ENCODE results near the gene CPED1. TPM values are rescaled to one million over a fixed set of nuclear protein-coding genes. Genes with fewer than 3 reads are reported as not detected.

The CPED1 gene
- total RNA-seq, 2 experiments from 2014 or later, result not detected

DNA sequence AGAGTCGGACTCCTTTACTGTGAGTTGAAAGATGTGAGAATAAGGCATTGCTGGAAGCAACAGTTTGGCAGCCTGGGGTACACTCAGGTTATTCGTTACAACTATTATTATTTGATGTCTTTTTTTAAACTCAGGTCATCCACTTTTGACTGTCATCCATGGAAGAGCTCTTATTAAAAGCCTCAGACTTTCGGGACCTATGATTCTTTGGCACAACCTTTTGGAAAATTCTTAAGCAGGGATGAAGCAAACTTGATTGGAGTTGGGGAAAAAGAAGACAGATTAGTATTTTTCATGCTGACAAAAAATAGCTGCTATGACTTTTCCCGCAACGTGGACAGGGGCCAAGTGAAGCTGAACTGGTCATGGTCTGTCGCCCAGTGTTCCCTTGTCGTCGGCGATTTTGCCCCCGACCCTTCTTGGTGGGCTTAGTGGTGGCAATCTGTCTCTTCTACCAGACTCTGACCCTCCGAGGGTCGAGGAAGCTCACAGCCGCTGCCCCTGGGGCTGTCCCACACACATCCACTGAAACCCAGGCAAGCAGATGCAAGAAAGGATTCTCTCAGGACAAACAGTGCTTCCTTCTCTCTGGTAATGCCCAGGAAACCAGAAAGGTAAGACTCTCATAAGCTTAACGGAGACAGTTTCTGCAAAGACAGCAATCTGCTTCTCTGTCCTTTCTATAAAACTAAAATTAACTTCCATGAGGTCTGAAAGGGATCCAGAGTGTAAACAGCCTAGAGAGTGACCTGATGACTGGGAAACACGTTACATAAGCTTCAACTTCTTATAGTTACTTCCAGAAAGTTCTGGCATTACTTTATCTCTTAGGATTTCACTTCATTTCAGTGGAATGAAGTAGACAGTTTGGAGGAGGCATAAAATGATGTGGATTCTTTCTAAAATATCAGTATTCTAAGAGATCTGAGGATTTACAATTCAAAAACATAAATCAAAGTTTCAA is 1.0 kb downstream of the CPED1 start:
- BruUV-seq (replicated peaks), result no TSS peak
- H3K36me3 ChIP-seq (ENCODE audit: insufficient read depth, low read length), result no peaks in the 10 kb centered on the region
- no peak overlapping the region for H3K4me2 ChIP-seq (ENCODE audit: low read length)
- no peak for DNase-seq (ENCODE audit: low spot score)
- peaks cover 7% of the 10 kb centered on the region for H3K4me1 ChIP-seq (ENCODE audit: insufficient read depth, low read length, poor library complexity, severe bottlenecking)
- H3K4me3 ChIP-seq (ENCODE audit: low read depth, low read length, poor library complexity, severe bottlenecking), result no peak overlapping the region
- intact Hi-C loops (cut with micrococcal nuclease; ENCODE audit: unreplicated experiment), result loop anchor here (10.0 kb wide), 1 partner anchor 365 kb away; no protein-coding TSS in a partner anchor
- ChIA-PET CTCF (ENCODE audit: unreplicated experiment) (interaction anchor here (1.0 kb wide), 1 partner anchor 348 kb away, joined by 3 read pairs; no protein-coding TSS in a partner anchor), POLR2A (interaction anchor here (0.5 to 1.1 kb wide), 3 partner anchors 9 to 518 kb away, joined by 3 to 5 read pairs (median 4); no protein-coding TSS in a partner anchor)
- no peak overlapping the region for H3K27ac ChIP-seq (ENCODE audit: low read depth, low read length, poor library complexity, severe bottlenecking)
- H2AFZ ChIP-seq (ENCODE audit: low read length), result no peak overlapping the region
- H3K9me2 ChIP-seq (ENCODE audit: insufficient read depth, low read length), result no peaks in the 10 kb centered on the region
- no peaks in the 10 kb centered on the region for H3K79me2 ChIP-seq (ENCODE audit: insufficient read depth, low read depth, low read length)
- H4K20me1 ChIP-seq (ENCODE audit: insufficient read depth, low read length), result no peaks in the 10 kb centered on the region
- no peak for TF ChIP-seq EZH2phosphoT487 (IDR thresholded peaks at IDR 0.05; ENCODE audit: borderline replicate concordance, low read depth, low read length)
- TF ChIP-seq, protein P1, sequence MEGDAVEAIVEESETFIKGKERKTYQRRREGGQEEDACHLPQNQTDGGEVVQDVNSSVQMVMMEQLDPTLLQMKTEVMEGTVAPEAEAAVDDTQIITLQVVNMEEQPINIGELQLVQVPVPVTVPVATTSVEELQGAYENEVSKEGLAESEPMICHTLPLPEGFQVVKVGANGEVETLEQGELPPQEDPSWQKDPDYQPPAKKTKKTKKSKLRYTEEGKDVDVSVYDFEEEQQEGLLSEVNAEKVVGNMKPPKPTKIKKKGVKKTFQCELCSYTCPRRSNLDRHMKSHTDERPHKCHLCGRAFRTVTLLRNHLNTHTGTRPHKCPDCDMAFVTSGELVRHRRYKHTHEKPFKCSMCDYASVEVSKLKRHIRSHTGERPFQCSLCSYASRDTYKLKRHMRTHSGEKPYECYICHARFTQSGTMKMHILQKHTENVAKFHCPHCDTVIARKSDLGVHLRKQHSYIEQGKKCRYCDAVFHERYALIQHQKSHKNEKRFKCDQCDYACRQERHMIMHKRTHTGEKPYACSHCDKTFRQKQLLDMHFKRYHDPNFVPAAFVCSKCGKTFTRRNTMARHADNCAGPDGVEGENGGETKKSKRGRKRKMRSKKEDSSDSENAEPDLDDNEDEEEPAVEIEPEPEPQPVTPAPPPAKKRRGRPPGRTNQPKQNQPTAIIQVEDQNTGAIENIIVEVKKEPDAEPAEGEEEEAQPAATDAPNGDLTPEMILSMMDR (conservative IDR thresholded peaks at IDR 0.05; ENCODE audit: low read length), result no peak
- H3K9me3 ChIP-seq (ENCODE audit: low read length), result no peaks in the 10 kb centered on the region

DNA sequence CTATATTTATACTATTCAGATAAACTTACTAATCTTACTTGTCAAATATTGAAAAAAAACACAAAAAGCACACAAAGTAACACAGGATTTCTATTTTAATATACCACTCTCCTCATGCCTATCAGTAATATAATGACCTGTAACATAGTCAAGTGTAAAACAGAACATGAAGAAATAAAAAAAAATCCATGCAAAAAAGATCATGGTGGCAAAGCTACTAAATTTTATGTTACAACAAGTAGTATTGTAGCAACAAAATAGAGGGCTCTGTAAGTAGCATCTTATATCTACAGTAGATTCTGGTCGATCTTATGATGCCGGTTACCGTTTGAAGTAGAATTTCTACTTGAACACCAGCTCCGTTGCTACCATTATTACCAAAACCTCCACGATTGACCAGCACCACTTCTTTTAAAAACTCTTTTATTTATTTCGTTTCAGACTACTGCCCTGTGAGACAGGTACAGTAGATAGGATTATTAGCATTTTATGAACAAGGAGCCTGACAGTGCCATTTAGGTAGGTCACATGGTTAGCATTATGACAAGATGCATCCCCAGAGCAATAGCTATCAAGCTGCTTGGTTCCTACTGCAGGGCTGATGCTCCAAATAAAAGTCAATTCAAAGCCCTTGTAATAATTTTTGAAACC is 2.1 kb downstream of the CPED1 start:
- no TSS peak for BruUV-seq (replicated peaks)
- H3K27ac ChIP-seq (ENCODE audit: low read depth, low read length, poor library complexity, severe bottlenecking), result no peak overlapping the region
- H2AFZ ChIP-seq (ENCODE audit: low read length), result no peak overlapping the region
- H3K9me3 ChIP-seq (ENCODE audit: low read length), result no peaks in the 10 kb centered on the region
- no peak for DNase-seq (ENCODE audit: low spot score)
- POLR2A ChIA-PET, result interaction anchor here (0.6 to 1.1 kb wide), 2 partner anchors 8 to 101 kb away, joined by 3 to 5 read pairs; no protein-coding TSS in a partner anchor
- TF ChIP-seq EZH2phosphoT487 (IDR thresholded peaks at IDR 0.05; ENCODE audit: borderline replicate concordance, low read depth, low read length), result no peak
- TF ChIP-seq, protein P1 (conservative IDR thresholded peaks at IDR 0.05; ENCODE audit: low read length), result no peak
- peaks cover 7% of the 10 kb centered on the region for H3K4me1 ChIP-seq (ENCODE audit: insufficient read depth, low read length, poor library complexity, severe bottlenecking)
- no peaks in the 10 kb centered on the region for H3K9me2 ChIP-seq (ENCODE audit: insufficient read depth, low read length)
- H3K4me3 ChIP-seq (ENCODE audit: low read depth, low read length, poor library complexity, severe bottlenecking), result no peak overlapping the region
- H3K36me3 ChIP-seq (ENCODE audit: insufficient read depth, low read length), result no peaks in the 10 kb centered on the region
- intact Hi-C loops (cut with micrococcal nuclease; ENCODE audit: unreplicated experiment), result no loop called here
- H3K4me2 ChIP-seq (ENCODE audit: low read length), result no peak overlapping the region
- no peaks in the 10 kb centered on the region for H3K79me2 ChIP-seq (ENCODE audit: insufficient read depth, low read depth, low read length)
- CTCF ChIA-PET (ENCODE audit: unreplicated experiment), result no interaction called here
- H4K20me1 ChIP-seq (ENCODE audit: insufficient read depth, low read length), result no peaks in the 10 kb centered on the region

Data from OCI-LY7 (cell line).